Activated CD4-positive, alpha-beta memory T cell treated with anti-CD3 and anti-CD28 coated beads for 36 hours (primary cell): ENCODE data around the gene PSG7. TPM values are rescaled to one million over a fixed set of nuclear protein-coding genes. Genes with fewer than 3 reads are reported as not detected.
"Not testable (repeated sequence)": the region's sequence is repeated elsewhere in the genome, so short reads cannot be mapped to it uniquely, and the experiment has no call there.

ENCODE experiments used
- CTCF ChIA-PET: fragments of 350-600 bp; sonication (Branson Sonifier 250); formaldehyde crosslinking; loops from one replicate; lab custom pipeline; 2021; ENCODE audit warnings: antibody characterized with exemption, inconsistent platforms; lab: Charles Lee
- POLR2A ChIA-PET: fragments of 350-600 bp; sonication (Branson Sonifier 250); formaldehyde crosslinking; loops from one replicate; lab custom pipeline; 2021; ENCODE audit warnings: antibody characterized with exemption; lab: Charles Lee
- DNase-seq: peaks from one replicate; pipeline ENCODE4 v3.0.0-alpha.2; 2020
- H3K27ac Mint-ChIP-seq: one replicate; pipeline ENCODE4 v1.8.0; 2021; ENCODE audit warnings: mixed read lengths
- H3K27me3 Mint-ChIP-seq: one replicate; pipeline ENCODE4 v1.8.0; 2021; ENCODE audit warnings: mixed read lengths
- H3K36me3 Mint-ChIP-seq: one replicate; pipeline ENCODE4 v1.8.0; 2021; ENCODE audit warnings: mixed read lengths
- H3K4me1 Mint-ChIP-seq: one replicate; pipeline ENCODE4 v1.8.0; 2021; ENCODE audit warnings: low read depth, mixed read lengths
- H3K4me3 Mint-ChIP-seq: one replicate; pipeline ENCODE4 v1.8.0; 2021; ENCODE audit warnings: mild to moderate bottlenecking, mixed read lengths
- H3K9me3 Mint-ChIP-seq: one replicate; pipeline ENCODE4 v1.8.0; 2021; ENCODE audit warnings: mixed read lengths
- intact Hi-C: fragments of 100-400 bp; cut with micrococcal nuclease; formaldehyde crosslinking; loops from one replicate; pipeline ENCODE4 v1.15.1; 2023
- total RNA-seq, 2 experiments: library from RNA; stranded (reverse); gene quantifications; one replicate each; pipeline ENCODE4 v1.2.3, GENCODE V29; 2021

The PSG7 gene
- total RNA-seq, 2 experiments from 2014 or later, result not detected

DNA sequence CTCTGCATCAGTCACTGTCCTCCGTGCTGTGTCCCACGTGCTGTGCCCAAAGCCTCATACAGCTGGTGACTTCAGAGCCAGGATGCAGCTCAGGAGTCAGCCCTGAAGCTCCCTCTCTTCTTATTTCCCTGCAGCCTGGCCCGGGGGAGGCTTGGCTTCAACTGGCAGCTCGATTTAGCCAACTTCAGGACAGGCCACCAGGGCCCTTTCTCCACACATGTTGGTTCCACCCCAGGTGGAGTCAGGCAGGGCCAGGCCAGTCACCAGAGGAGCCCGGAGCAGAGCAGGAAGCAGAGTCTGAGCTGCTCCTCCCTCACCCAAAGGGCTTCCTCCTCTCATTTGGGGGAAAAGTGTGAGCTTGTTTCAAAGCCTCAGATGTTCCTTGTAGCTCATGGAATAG is 30.8 kb downstream of the PSG7 start:
- POLR2A ChIA-PET, H3K9me3 Mint-ChIP-seq, H3K4me3 Mint-ChIP-seq, H3K36me3 Mint-ChIP-seq, DNase-seq, intact Hi-C loops, CTCF ChIA-PET, H3K27ac Mint-ChIP-seq, H3K4me1 Mint-ChIP-seq: not testable (repeated sequence)
- peaks cover 15% of the 10 kb centered on the region for H3K27me3 Mint-ChIP-seq

DNA sequence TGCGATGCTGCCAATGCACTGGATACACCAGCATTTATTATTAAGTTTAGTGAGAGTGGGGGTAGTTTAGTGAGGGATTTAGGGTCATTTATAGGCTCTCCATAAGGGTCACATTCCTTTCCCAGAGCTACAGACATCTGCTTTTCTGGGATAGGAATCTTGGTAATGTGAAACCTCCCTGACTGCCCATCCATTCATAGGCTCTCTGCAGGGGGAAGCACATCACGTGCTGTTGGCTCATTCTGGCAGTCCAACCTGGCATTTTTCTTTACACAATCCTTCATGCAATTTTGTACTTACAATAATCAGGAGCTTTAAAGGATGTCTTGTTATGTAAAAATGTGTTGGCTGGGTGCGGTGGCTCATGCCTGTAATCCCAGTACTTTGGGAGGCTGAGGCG is 36.4 kb downstream of the PSG7 start:
- H3K4me3 Mint-ChIP-seq, H3K9me3 Mint-ChIP-seq, DNase-seq, H3K27ac Mint-ChIP-seq, H3K4me1 Mint-ChIP-seq, POLR2A ChIA-PET, intact Hi-C loops, H3K36me3 Mint-ChIP-seq: not testable (repeated sequence)
- H3K27me3 Mint-ChIP-seq, result peaks cover 23% of the 10 kb centered on the region
- CTCF ChIA-PET, result interaction anchor here (1.7 kb wide), 1 partner anchor 16 kb away, joined by 6 read pairs; no protein-coding TSS in a partner anchor

DNA sequence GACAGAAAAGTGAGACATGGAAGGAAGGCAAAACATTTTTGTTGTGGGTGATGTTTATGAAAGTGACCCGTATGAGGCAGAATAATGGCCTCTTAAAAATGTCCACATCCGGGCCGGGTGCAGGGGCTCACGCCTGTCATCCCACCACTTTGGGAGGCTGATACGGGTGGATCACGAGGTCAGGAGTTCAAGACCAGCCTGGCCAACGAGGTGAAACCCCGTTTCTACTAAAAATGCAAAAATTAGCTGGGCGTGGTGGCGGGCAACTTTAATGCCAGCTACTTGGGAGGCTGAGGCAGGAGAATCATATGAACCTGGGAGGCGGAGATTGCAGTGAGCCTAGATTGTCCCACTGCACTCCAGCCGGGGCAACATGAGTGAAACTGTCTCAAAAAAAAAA is 37.3 kb downstream of the PSG7 start:
- DNase-seq, H3K36me3 Mint-ChIP-seq, POLR2A ChIA-PET, H3K27ac Mint-ChIP-seq, H3K4me3 Mint-ChIP-seq, H3K9me3 Mint-ChIP-seq, intact Hi-C loops, H3K4me1 Mint-ChIP-seq: not testable (repeated sequence)
- CTCF ChIA-PET, result interaction anchor here (1.7 kb wide), 1 partner anchor 15 kb away, joined by 6 read pairs; no protein-coding TSS in a partner anchor
- peaks cover 22% of the 10 kb centered on the region for H3K27me3 Mint-ChIP-seq

DNA sequence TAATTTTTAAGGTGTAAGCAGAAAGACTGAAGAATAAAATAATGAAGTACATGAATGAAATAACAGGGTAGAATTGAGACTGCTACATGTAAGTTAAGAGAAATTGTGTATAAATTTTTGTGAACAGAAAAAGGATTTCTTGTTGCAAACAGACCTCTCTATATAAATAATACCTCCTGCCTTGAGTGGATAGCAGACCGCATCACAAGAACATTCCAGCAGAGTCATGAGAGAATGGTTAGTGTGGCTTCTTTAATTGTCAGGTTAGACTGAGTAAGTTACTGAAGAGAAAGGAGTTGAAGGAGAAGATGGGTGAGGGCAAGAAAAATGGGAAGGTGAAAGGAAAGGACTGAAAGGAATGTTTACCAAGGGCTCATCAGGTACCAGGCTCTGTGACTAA is 37.9 kb downstream of the PSG7 start:
- H3K4me1 Mint-ChIP-seq, POLR2A ChIA-PET, H3K4me3 Mint-ChIP-seq, intact Hi-C loops, H3K36me3 Mint-ChIP-seq, DNase-seq, H3K27ac Mint-ChIP-seq, H3K9me3 Mint-ChIP-seq, CTCF ChIA-PET: not testable (repeated sequence)
- H3K27me3 Mint-ChIP-seq, result peaks cover 22% of the 10 kb centered on the region

DNA sequence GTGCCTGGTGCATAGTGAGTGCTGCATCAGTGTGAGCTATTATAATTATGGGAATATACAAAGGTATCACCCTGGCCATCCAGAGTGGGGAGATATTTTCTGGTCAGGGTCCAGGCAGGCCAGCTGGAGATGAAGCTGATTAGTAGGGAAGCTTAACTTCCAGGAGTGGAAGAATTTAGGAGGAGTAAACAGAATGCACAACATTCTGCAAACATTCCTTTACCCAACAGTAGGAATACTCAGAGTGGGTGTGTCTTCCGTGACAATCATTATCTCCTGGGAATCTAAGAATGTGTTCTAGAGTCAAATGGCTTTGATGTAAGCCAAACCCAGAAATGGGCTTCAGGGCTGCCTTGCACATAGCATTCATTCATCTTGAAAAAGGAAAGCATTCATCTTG is 38.4 kb downstream of the PSG7 start:
- H3K27me3 Mint-ChIP-seq, result peaks cover 22% of the 10 kb centered on the region
- H3K9me3 Mint-ChIP-seq, CTCF ChIA-PET: not testable (repeated sequence)

DNA sequence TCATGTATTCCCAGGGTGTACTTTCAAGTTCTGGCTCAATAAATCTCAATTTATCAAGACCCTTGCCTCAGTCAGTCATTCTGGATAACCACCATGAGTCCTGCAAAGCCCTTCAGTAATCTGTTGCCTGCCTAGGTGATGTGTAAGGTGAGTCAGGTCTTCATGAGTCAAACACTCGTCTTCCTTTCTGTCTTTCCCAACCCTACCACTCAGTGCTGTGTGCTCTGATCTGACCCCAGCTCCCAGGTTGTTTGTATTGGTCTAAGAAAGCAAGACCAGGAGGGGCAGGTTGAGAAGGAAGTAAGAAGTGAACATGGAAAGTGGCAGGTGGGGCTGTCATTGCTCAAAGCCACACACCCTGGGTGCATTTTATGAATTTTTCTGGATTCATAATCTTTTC is 39.3 kb downstream of the PSG7 start:
- POLR2A ChIA-PET, CTCF ChIA-PET, intact Hi-C loops, H3K27ac Mint-ChIP-seq, DNase-seq, H3K4me3 Mint-ChIP-seq, H3K36me3 Mint-ChIP-seq, H3K4me1 Mint-ChIP-seq: not testable (repeated sequence)
- peaks cover 11% of the 10 kb centered on the region for H3K9me3 Mint-ChIP-seq
- H3K27me3 Mint-ChIP-seq, result peaks cover 17% of the 10 kb centered on the region

More for the DNA sequence above, 38.4 kb downstream of the PSG7 start:
- DNase-seq, intact Hi-C loops, H3K27ac Mint-ChIP-seq, H3K36me3 Mint-ChIP-seq, H3K4me3 Mint-ChIP-seq, POLR2A ChIA-PET, H3K4me1 Mint-ChIP-seq: not testable (repeated sequence)

DNA sequence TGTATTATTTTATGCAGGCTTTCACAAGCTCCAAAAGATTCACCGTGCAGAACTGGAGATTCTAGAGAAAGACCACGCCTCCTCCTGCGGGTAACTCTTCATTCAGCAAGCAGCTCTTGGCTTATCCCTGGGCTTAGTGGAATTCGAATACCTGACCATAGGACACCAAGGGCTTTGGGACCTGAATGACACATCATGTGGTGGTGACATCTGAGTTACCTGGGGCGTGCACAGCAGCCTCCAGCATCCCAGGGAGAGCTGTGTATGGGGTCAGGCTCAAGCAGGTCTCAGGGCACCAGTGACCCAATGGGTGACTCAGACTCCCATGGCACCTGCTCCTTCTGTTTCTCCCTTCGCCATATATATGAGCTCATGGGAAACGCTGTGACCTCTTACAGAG is 46.6 kb downstream of the PSG7 start:
- H3K4me3 Mint-ChIP-seq, POLR2A ChIA-PET, DNase-seq, H3K36me3 Mint-ChIP-seq, H3K27ac Mint-ChIP-seq, H3K4me1 Mint-ChIP-seq, CTCF ChIA-PET, H3K27me3 Mint-ChIP-seq, intact Hi-C loops: not testable (repeated sequence)
- H3K9me3 Mint-ChIP-seq, result peaks cover 18% of the 10 kb centered on the region

DNA sequence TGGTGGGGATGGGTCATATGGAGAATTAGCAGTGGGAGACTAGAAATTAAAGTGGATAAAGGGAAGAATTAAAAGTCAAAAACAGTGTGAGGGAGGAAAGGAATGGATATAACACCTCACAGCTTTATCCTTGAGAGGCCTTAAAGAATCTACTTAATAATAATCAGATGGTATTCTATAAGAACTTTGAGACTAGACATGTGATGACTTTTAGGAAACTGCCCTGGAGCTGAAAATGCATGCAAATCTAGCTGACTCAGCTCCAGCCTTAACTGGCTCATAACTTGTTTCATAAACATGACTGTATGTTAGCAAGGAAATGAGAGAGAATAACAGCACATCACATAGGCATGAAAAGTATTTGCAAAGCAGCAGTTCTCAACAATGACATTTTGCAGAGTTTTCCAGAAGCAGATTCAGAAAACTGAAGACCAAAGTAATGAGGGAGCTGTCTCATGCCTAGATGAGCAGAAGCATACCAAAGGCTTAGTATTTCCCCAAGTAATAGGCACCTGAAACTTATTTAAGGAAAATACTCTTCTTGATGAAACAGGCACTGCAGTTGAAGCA is 49.0 kb downstream of the PSG7 start:
- H3K4me3 Mint-ChIP-seq, POLR2A ChIA-PET, DNase-seq, H3K4me1 Mint-ChIP-seq, H3K27ac Mint-ChIP-seq, intact Hi-C loops, CTCF ChIA-PET, H3K36me3 Mint-ChIP-seq: not testable (repeated sequence)
- Mint-ChIP-seq H3K9me3 (peaks cover 14% of the 10 kb centered on the region), H3K27me3 (peaks cover 17% of the 10 kb centered on the region)

DNA sequence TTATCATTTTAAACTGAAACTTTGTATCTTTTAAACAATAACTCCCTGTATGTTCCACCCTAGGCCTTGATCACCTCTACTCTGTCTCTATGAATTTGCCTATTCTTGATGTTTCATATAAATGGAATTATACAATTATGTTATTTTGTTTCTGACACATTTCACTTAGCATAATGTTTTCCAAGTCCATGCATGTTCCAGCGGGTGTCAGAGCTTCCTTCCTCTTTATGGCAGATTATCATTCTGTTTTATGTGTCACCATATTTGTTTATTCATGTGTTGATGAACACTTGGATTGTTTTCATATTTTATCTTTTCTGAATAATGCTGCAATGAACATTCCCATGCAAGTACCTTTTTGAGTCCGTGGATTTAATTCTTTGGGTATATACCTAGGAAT is 54.3 kb downstream of the PSG7 start:
- H3K4me3 Mint-ChIP-seq, DNase-seq, H3K4me1 Mint-ChIP-seq, POLR2A ChIA-PET, H3K36me3 Mint-ChIP-seq, intact Hi-C loops, H3K27ac Mint-ChIP-seq, H3K9me3 Mint-ChIP-seq: not testable (repeated sequence)
- CTCF ChIA-PET, result interaction anchor here (1.5 kb wide), 1 partner anchor 9 kb away, joined by 6 read pairs; no protein-coding TSS in a partner anchor
- peaks cover 24% of the 10 kb centered on the region for H3K27me3 Mint-ChIP-seq

DNA sequence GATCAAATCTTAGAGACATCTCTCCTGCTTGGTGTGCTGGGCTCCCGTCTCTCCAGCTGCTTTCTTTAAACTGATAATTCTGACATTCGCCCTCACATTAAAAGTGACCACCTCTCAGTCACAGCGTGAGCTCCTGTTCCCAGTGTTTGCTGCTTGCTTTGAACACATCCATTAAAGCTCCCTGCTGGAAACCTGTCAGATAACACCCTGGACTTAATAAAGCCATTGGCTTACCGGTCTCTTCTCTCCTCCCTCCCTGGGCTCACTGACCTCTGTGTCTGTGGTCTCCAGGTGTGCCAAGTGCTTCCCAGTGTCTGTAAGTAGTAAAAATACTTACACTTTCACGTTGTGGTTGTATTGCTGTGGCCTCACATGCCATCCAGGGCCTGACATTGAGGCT is 55.0 kb downstream of the PSG7 start:
- H3K36me3 Mint-ChIP-seq, H3K27ac Mint-ChIP-seq, DNase-seq, H3K4me1 Mint-ChIP-seq, H3K9me3 Mint-ChIP-seq, H3K4me3 Mint-ChIP-seq, POLR2A ChIA-PET, CTCF ChIA-PET, intact Hi-C loops: not testable (repeated sequence)
- peaks cover 21% of the 10 kb centered on the region for H3K27me3 Mint-ChIP-seq

DNA sequence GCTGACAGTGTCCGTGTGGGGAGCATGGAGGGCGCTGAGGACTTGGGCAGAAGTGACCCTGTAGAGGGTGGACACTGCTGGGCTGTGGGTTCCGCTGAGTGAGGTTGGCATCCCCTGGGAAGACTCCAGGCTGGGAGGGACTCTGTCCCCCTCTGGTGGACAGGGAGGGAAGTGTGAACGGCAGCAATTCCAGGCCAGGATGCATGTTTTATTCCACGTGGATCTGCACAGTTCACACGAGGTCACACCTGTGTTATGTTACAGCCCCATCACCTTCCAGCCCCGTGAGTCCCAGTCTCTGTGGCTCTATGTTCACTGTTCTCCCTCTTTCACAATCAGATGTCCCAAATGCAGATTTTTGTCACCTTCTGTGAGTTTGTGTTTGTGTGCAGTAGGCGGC is 55.7 kb downstream of the PSG7 start:
- H3K36me3 Mint-ChIP-seq, DNase-seq, H3K4me1 Mint-ChIP-seq, H3K9me3 Mint-ChIP-seq, H3K27ac Mint-ChIP-seq, intact Hi-C loops, H3K4me3 Mint-ChIP-seq, POLR2A ChIA-PET: not testable (repeated sequence)
- H3K27me3 Mint-ChIP-seq, result peaks cover 21% of the 10 kb centered on the region
- CTCF ChIA-PET, result interaction anchor here (1.0 kb wide), 1 partner anchor 25 kb away, joined by 5 read pairs; no protein-coding TSS in a partner anchor

DNA sequence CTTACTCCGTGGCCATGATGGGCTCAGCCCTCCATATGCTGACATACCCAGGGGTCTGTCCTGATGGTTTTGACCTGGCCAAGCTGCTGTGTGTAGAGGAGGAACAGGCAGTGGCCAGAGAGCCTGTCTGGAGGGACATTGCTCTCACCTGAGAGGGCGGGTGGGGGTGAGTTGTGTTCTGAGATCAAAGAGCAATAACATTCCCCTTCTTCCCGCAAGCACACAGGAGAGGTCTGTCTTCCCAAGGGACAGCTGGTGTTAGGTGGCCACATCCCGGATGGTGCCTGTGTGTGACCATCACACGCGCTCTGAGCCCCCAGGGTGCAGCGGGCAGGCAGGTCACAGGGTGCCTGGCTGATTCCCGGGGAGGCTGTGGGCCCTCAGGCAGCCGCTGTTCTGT is 56.4 kb downstream of the PSG7 start:
- DNase-seq, H3K4me1 Mint-ChIP-seq, intact Hi-C loops, H3K36me3 Mint-ChIP-seq, POLR2A ChIA-PET, H3K4me3 Mint-ChIP-seq, H3K27ac Mint-ChIP-seq, H3K9me3 Mint-ChIP-seq: not testable (repeated sequence)
- CTCF ChIA-PET, result interaction anchor here (1.0 kb wide), 1 partner anchor 24 kb away, joined by 5 read pairs; no protein-coding TSS in a partner anchor
- H3K27me3 Mint-ChIP-seq, result peaks cover 21% of the 10 kb centered on the region

DNA sequence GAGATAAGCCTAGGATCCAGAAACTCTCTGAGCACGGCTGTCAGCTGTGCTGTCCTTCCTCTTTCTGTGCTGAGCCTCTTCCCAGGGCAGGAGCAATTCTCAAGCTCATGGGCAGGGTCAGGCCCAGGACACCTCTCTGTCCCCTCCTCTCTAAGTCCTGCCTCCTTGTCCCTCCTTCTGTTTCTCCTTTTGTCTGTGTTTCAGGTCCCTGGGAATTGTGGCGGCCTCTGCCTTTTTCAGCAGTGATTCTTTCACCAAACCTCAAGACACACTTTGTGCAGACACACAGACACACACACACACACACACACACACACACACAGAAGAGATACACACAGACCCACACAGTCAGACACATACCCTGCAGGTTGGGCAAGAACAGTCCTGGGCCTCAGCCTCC is 57.4 kb downstream of the PSG7 start, which contains the start of gene PSG1:
TSS of gene PSG1 (minus strand) at position 101 of the 400 bp plus-strand sequence. CDS start 132 bp downstream, outside the sequence.
- no peak within 1 kb of the TSS for H3K27ac Mint-ChIP-seq
- POLR2A ChIA-PET, result no interaction called here

More for the DNA sequence above, 57.4 kb downstream of the PSG7 start, which contains the start of gene PSG1:
- peaks cover 13% of the 10 kb centered on the region for H3K27me3 Mint-ChIP-seq
- no peak within 1 kb of the TSS for H3K4me3 Mint-ChIP-seq
- DNase-seq, result no peak
- intact Hi-C loops, result no loop called here
- H3K36me3 Mint-ChIP-seq, result no peaks in the 10 kb centered on the region
- H3K9me3 Mint-ChIP-seq, result no peaks in the 10 kb centered on the region
- no peaks in the 10 kb centered on the region for H3K4me1 Mint-ChIP-seq
- CTCF ChIA-PET, result no interaction called here
